BJ (cell line): Measurements from ENCODE around the gene RYR3. TPM values are rescaled to one million over a fixed set of nuclear protein-coding genes. Genes with fewer than 3 reads are reported as not detected.

Experiments used
- CTCF ChIA-PET: fragments of 350-600 bp; formaldehyde crosslinking; extraction: SDS; loops from one replicate; lab custom pipeline; 2021; ENCODE audit warnings: antibody characterized with exemption, inconsistent platforms; lab: Yijun Ruan, JAX
- POLR2A ChIA-PET: fragments of 300-600 bp; sonication (Branson Sonifier 250); formaldehyde crosslinking; extraction: SDS; loops from one replicate; lab custom pipeline; 2021; ENCODE audit warnings: antibody characterized with exemption; lab: Charles Lee
- DNase-seq: peaks from one replicate; pipeline ENCODE4 v3.0.0-alpha.2; 2011; ENCODE audit warnings: low read depth
- H3K27me3 ChIP-seq: 2 replicates; pipeline ENCODE4 v1.6.0; 2011; ENCODE audit warnings: low read length; ENCODE audit not compliant: control insufficient read depth, insufficient read depth
- H3K36me3 ChIP-seq: 2 replicates; pipeline ENCODE4 v1.5.1; 2011; ENCODE audit warnings: low read length; ENCODE audit not compliant: control insufficient read depth, insufficient read depth
- H3K4me3 ChIP-seq: 2 replicates; pipeline ENCODE4 v1.5.1; 2011; ENCODE audit warnings: low read depth, mild to moderate bottlenecking, control low read depth, low read length
- polyA plus RNA-seq: library from polyadenylated mRNA; depleted of rRNA; stranded (reverse); fragments of >200 nt; gene quantifications from 2 replicates; pipeline ENCODE4 v1.2.3, GENCODE V29; 2011
- TF ChIP-seq, protein P1 (sequence below): IDR thresholded peaks from 2 replicates; pipeline ENCODE4 v1.5.1; 2011; ENCODE audit warnings: low read depth, mild to moderate bottlenecking, control low read depth, inconsistent platforms, low read length, moderate library complexity; ENCODE audit not compliant: insufficient read depth

Gene RYR3
- polyA plus RNA-seq, 1 experiment, result not detected

DNA sequence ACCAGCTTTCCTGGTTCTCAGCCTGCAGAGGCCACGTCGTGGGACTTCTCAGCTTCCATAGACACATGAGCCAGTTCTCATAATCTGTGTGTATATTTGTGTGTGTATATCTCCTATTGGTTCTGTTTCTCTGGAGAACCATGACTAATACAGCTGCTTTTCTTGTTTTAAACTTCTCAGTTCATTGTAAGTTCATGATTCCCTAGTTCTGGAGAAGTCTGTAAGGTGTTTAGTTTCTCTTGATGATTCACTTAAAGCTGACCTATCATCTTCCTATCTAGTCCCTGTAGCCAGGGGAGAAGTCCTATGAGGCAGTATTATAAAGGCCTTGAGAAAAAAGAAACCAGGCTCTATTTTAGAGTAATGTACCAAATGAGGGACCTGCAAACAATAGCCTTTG is 147.7 kb downstream of the RYR3 start:
- Histone ChIP-seq H3K4me3 (no peak overlapping the region), H3K36me3 (no peaks in the 10 kb centered on the region), H3K27me3 (no peaks in the 10 kb centered on the region)
- TF ChIP-seq, protein P1, sequence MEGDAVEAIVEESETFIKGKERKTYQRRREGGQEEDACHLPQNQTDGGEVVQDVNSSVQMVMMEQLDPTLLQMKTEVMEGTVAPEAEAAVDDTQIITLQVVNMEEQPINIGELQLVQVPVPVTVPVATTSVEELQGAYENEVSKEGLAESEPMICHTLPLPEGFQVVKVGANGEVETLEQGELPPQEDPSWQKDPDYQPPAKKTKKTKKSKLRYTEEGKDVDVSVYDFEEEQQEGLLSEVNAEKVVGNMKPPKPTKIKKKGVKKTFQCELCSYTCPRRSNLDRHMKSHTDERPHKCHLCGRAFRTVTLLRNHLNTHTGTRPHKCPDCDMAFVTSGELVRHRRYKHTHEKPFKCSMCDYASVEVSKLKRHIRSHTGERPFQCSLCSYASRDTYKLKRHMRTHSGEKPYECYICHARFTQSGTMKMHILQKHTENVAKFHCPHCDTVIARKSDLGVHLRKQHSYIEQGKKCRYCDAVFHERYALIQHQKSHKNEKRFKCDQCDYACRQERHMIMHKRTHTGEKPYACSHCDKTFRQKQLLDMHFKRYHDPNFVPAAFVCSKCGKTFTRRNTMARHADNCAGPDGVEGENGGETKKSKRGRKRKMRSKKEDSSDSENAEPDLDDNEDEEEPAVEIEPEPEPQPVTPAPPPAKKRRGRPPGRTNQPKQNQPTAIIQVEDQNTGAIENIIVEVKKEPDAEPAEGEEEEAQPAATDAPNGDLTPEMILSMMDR, result no peak
- POLR2A ChIA-PET, result no interaction called here
- DNase-seq, result no peak
- CTCF ChIA-PET, result no interaction called here

DNA sequence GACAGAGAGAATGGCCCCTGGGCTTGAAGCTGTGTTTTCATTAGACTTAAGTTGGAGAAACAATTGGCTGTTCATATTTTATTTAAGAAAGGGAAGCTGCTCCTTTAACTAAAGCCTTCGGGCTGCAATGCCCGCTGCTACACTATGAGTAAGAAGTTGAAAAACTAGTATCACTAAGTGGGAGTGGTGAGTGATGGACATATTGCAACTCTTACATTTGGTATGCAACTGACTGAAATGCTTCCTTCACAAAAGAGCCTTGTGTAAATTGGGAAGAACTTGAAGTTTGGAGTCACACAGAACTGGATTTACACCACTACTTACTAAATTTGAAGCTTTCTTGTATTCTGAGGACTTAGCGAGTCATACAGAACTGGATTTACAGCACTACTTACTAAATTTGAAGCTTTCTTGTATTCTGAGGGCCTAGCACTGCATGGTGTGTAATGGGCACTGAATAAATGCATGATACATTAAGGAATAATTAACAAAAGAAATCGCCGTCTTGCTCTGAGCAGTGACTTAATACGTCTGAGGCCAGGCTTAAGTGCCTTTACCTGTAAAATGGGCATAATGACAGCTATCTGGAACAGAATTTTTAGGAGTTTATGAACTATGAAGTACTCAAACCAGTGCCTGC is 149.5 kb downstream of the RYR3 start:
- TF ChIP-seq, protein P1, result no peak
- POLR2A ChIA-PET, result no interaction called here
- CTCF ChIA-PET, result no interaction called here

DNA sequence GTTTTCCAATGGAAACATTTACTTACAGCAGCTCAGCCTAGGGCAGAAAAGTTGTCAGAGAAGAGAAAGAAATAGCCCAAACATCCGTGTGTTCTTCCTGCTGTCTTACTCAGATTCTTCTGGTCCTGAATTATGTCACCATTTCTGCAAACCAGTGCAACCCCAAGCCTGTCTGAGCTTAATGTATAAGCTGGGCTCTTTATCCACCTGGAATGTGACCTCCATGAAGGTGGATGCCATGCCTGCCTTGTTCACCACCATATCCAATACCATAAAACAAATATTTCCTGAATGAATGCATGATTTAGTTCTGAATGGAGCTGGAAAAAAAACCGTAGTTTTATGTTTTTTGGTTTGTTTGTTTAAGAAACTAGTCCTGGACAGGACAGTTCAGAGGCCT is 150.9 kb downstream of the RYR3 start:
- DNase-seq, result no peak
- Histone ChIP-seq H3K36me3 (no peaks in the 10 kb centered on the region), H3K27me3 (no peaks in the 10 kb centered on the region), H3K4me3 (no peak overlapping the region)
- ChIA-PET CTCF (no interaction called here), POLR2A (no interaction called here)
- TF ChIP-seq, protein P1, result no peak

More for the DNA sequence above, 149.5 kb downstream of the RYR3 start:
- no peak for DNase-seq
- Histone ChIP-seq H3K27me3 (no peaks in the 10 kb centered on the region), H3K36me3 (no peaks in the 10 kb centered on the region), H3K4me3 (no peak overlapping the region)

DNA sequence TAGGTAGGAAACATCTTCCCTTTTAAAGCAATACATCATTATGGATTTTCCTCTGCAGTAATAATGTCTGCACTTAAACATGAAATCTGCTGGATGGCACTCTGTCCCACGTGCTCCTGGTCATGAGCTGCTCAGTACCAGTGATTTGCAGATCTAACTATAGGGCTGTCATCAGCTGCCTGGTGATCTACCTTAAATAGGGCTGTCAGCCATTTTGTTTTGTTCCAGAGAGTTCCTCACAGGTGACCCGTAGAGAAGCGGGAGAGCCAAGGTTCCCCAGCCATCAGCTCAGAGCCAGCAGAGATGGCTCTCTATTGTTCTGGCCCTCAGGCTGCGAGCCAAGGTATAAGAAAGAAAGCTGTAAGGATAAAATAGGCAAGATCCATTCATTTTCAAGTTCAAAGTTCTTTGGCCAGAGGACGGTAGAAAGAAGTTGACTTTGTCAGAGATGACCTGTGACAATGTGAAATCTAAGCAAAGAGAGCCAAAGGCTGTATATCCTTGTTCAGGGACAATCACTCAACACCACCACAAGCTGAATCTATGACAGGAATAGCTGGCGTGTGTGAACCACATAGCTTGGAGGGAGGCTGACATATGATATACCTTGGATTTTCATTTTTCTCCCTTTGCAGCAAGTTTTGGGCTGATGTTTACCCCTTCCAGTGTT is 156.5 kb downstream of the RYR3 start:
- TF ChIP-seq, protein P1, result no peak
- no peaks in the 10 kb centered on the region for H3K36me3 ChIP-seq
- H3K27me3 ChIP-seq, result no peaks in the 10 kb centered on the region
- no peak for DNase-seq
- ChIA-PET POLR2A (no interaction called here), CTCF (no interaction called here)
- no peak overlapping the region for H3K4me3 ChIP-seq

DNA sequence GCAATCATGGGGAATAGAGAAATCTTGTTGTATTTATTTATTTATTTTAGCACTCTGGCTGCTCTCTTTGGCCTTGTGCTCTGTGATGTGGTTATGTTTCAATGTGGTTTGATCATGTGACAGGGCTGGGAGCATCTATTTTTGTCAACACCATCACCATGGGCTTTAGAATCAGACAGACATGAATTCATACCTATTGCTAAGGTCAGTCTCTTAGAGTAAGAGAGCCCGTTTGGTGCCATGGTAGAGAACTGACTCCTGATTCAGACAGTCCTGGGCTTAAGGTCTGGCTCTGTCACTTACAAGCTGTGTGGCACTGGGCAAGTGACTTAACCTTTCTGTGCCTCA is 157.0 kb downstream of the RYR3 start:
- DNase-seq, result no peak
- POLR2A ChIA-PET, result no interaction called here

More for the DNA sequence above, 157.0 kb downstream of the RYR3 start:
- TF ChIP-seq, protein P1, result no peak
- Histone ChIP-seq H3K4me3 (no peak overlapping the region), H3K27me3 (no peaks in the 10 kb centered on the region), H3K36me3 (no peaks in the 10 kb centered on the region)
- CTCF ChIA-PET, result no interaction called here
